OCI-LY1 (cell line): ENCODE results near the gene TBL1X.

Source experiments
- H2AFZ ChIP-seq: fragments of 200-600 bp; sonication (generic), shearing (Covaris generic); 2 replicates; pipeline ENCODE4 v1.6.0; 2014; ENCODE audit warnings: antibody characterized with exemption, mild to moderate bottlenecking, low read length
- H3F3A ChIP-seq: fragments of 200-600 bp; sonication (generic), shearing (Covaris generic); 2 replicates; pipeline ENCODE4 v1.6.0; 2014; ENCODE audit warnings: mild to moderate bottlenecking, antibody characterized with exemption, low read length, moderate library complexity; ENCODE audit not compliant: insufficient read depth
- H3K27ac ChIP-seq: fragments of 200-600 bp; sonication (generic); 2 replicates; pipeline ENCODE4 v1.5.1; 2014; ENCODE audit warnings: low read length, mixed run types, mild to moderate bottlenecking, low read depth; ENCODE audit not compliant: poor library complexity, severe bottlenecking
- H3K27me3 ChIP-seq: fragments of 200-600 bp; sonication (generic); 2 replicates; pipeline ENCODE4 v1.6.0; 2014; ENCODE audit warnings: antibody characterized with exemption, mild to moderate bottlenecking, low read length, moderate library complexity; ENCODE audit not compliant: insufficient read depth
- H3K36me3 ChIP-seq: fragments of 200-600 bp; sonication (generic); 2 replicates; pipeline ENCODE4 v1.6.1; 2014; ENCODE audit warnings: mild to moderate bottlenecking, antibody characterized with exemption, low read length, moderate library complexity, mixed read lengths; ENCODE audit not compliant: insufficient read depth
- H3K4me1 ChIP-seq: fragments of 200-600 bp; sonication (generic); 2 replicates; pipeline ENCODE4 v1.5.1; 2014; ENCODE audit warnings: mild to moderate bottlenecking, low read length, moderate library complexity; ENCODE audit not compliant: insufficient read depth, severe bottlenecking
- H3K4me2 ChIP-seq: fragments of 200-600 bp; sonication (generic), shearing (Covaris generic); 2 replicates; pipeline ENCODE4 v1.6.1; 2014; ENCODE audit warnings: low read length
- H3K4me3 ChIP-seq: fragments of 200-600 bp; sonication (generic); 2 replicates; pipeline ENCODE4 v1.5.1; 2014; ENCODE audit warnings: low read length, low read depth, mild to moderate bottlenecking, mixed read lengths; ENCODE audit not compliant: poor library complexity, severe bottlenecking
- H3K79me2 ChIP-seq: fragments of 200-600 bp; shearing (Covaris generic); 2 replicates; pipeline ENCODE4 v1.6.1; 2016; ENCODE audit warnings: mixed run types, low read length, mixed read lengths; ENCODE audit not compliant: insufficient read depth
- H3K9ac ChIP-seq: fragments of 200-600 bp; sonication (generic), shearing (Covaris generic); 2 replicates; pipeline ENCODE4 v1.6.1; 2014; ENCODE audit warnings: mild to moderate bottlenecking, low read length, mixed read lengths
- H3K9me2 ChIP-seq: fragments of 200-600 bp; sonication (generic), shearing (Covaris generic); 2 replicates; pipeline ENCODE4 v1.6.1; 2014; ENCODE audit warnings: low read depth, mild to moderate bottlenecking, low read length, mixed read lengths
- H3K9me3 ChIP-seq: fragments of 200-600 bp; shearing (Covaris generic); 2 replicates; pipeline ENCODE4 v1.6.1; 2014; ENCODE audit warnings: low read length, mixed read lengths
- H4K20me1 ChIP-seq: fragments of 200-600 bp; sonication (generic), shearing (Covaris generic); 2 replicates; pipeline ENCODE4 v1.6.0; 2016; ENCODE audit warnings: mild to moderate bottlenecking, low read length; ENCODE audit not compliant: insufficient read depth
- CTCF ChIP-seq: fragments of 200-600 bp; sonication (generic), shearing (Covaris generic); IDR thresholded peaks from 2 replicates; pipeline ENCODE4 v1.5.1; 2017; ENCODE audit warnings: mild to moderate bottlenecking, antibody characterized with exemption, low read length, moderate library complexity, mixed read lengths
- EZH2 ChIP-seq: fragments of 200-600 bp; sonication (generic), shearing (Covaris generic); IDR thresholded peaks from 2 replicates; pipeline ENCODE4 v1.8.0; 2017; ENCODE audit warnings: borderline replicate concordance, mixed run types, mild to moderate bottlenecking, antibody characterized with exemption, low read length, moderate library complexity, mixed read lengths

TBL1X gene

GRCh38 chrX:9557091-9557490 is 92.2 kb downstream of the TBL1X start:
- Histone ChIP-seq H4K20me1 (no peaks in the 10 kb centered on the region), H3K9me2 (no peaks in the 10 kb centered on the region), H2AFZ (no peak overlapping the region), H3K36me3 (peaks cover 11% of the 10 kb centered on the region), H3K9me3 (no peaks in the 10 kb centered on the region), H3K4me2 (no peak overlapping the region), H3K4me3 (no peak overlapping the region), H3K4me1 (peaks cover 4% of the 10 kb centered on the region), H3K27me3 (no peaks in the 10 kb centered on the region), H3F3A (no peaks in the 10 kb centered on the region), H3K27ac (no peak overlapping the region), H3K79me2 (0 out of 2 replicates have a peak, but pooled peaks cover 4% of the 10 kb centered on the region), H3K9ac (no peak overlapping the region)
- TF ChIP-seq EZH2 (no peak), CTCF (no peak)

- no peaks in the 10 kb centered on the region for H3K27me3 ChIP-seq
- no peaks in the 10 kb centered on the region for H3K9me3 ChIP-seq
- H3K4me2 ChIP-seq: no peak overlapping the region
- H2AFZ ChIP-seq: no peak overlapping the region
- H3K4me3 ChIP-seq: no peak overlapping the region
- peaks cover 4% of the 10 kb centered on the region for H3K4me1 ChIP-seq
- TF ChIP-seq EZH2 (no peak), CTCF (no peak)
- H3K9ac ChIP-seq: no peak overlapping the region
- H4K20me1 ChIP-seq: no peaks in the 10 kb centered on the region
- H3K9me2 ChIP-seq: no peaks in the 10 kb centered on the region
- H3K27ac ChIP-seq: no peak overlapping the region
- H3K36me3 ChIP-seq: peaks cover 11% of the 10 kb centered on the region
- H3F3A ChIP-seq: no peaks in the 10 kb centered on the region
- H3K79me2 ChIP-seq: 0 out of 2 replicates have a peak, but pooled peaks cover 4% of the 10 kb centered on the region
These were observed 92.7 kb downstream of the TBL1X start for GRCh38 chrX:9557521-9557920.

- Histone ChIP-seq H2AFZ (no peak overlapping the region), H3K9ac (no peak overlapping the region), H3K27ac (no peak overlapping the region), H3K4me1 (peaks cover 4% of the 10 kb centered on the region), H3F3A (no peaks in the 10 kb centered on the region), H4K20me1 (no peaks in the 10 kb centered on the region), H3K9me2 (no peaks in the 10 kb centered on the region), H3K9me3 (no peaks in the 10 kb centered on the region), H3K79me2 (0 out of 2 replicates have a peak, but pooled peaks cover 4% of the 10 kb centered on the region), H3K27me3 (no peaks in the 10 kb centered on the region), H3K36me3 (peaks cover 16% of the 10 kb centered on the region), H3K4me2 (no peak overlapping the region), H3K4me3 (no peak overlapping the region)
- TF ChIP-seq CTCF: no peak
- TF ChIP-seq EZH2: no peak
These were observed 93.8 kb downstream of the TBL1X start for GRCh38 chrX:9558615-9559014.
